Measurements from ENCODE around the gene PCDH9. TPM values are rescaled to one million over a fixed set of nuclear protein-coding genes. Genes with fewer than 3 reads are reported as not detected.

The PCDH9 gene
- polyA plus RNA-seq, 3 donors: 0.03 TPM; not detected in 1

DNA sequence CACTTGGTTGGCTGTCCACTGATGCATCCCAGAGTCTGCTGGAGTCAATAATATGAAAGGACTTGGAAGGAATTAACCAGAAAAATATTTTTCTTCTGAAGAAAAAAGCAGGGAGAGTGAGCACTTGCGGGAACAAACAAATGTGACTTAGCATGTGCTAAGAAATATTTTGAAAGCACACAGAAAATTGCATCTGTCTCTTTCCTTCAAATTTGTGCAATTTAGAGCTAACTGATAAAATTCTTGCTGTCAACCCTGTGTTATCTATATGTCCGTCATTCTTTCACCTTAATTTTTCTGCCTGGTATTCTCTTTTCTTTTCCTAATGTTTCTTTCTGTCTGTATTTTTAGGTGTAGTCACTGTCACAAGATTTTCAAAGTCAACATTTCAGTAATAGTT, 852.6 kb downstream of the PCDH9 start:
- no peak overlapping the region for H3K4me2 ChIP-seq (replicated peaks; ENCODE audit: extremely low read depth, low read length, poor library complexity, severe bottlenecking)
- H3K27me3 ChIP-seq (ENCODE audit: control insufficient read depth in 2 of 2, insufficient read depth in 2 of 2, low read length in 2 of 2): no peaks in the 10 kb centered on the region
- Mint-ChIP-seq H3K4me3 (no peak overlapping the region), H3K9me3 (peaks cover 0 to 6% (median 3%) of the 10 kb centered on the region in 7 donors), H3K27ac (no peak overlapping the region), H3K4me1 (no peaks in the 10 kb centered on the region), H3K27me3 (ENCODE audit: low read depth in 3 of 3) (no peaks in the 10 kb centered on the region), H3K36me3 (no peaks in the 10 kb centered on the region)
- H3K9ac ChIP-seq (ENCODE audit: insufficient read depth, low read length, poor library complexity, severe bottlenecking): no peak overlapping the region
- TF ChIP-seq, protein P1, sequence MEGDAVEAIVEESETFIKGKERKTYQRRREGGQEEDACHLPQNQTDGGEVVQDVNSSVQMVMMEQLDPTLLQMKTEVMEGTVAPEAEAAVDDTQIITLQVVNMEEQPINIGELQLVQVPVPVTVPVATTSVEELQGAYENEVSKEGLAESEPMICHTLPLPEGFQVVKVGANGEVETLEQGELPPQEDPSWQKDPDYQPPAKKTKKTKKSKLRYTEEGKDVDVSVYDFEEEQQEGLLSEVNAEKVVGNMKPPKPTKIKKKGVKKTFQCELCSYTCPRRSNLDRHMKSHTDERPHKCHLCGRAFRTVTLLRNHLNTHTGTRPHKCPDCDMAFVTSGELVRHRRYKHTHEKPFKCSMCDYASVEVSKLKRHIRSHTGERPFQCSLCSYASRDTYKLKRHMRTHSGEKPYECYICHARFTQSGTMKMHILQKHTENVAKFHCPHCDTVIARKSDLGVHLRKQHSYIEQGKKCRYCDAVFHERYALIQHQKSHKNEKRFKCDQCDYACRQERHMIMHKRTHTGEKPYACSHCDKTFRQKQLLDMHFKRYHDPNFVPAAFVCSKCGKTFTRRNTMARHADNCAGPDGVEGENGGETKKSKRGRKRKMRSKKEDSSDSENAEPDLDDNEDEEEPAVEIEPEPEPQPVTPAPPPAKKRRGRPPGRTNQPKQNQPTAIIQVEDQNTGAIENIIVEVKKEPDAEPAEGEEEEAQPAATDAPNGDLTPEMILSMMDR (IDR thresholded peaks at IDR 0.05): no peak
- no peak overlapping the region for H3K4me3 ChIP-seq (replicated peaks in 1 of 3; ENCODE audit: low read depth in 2 of 3, low read length in 3 of 3)
- no peak overlapping the region for H2AFZ ChIP-seq (ENCODE audit: insufficient read depth, low read depth, low read length, poor library complexity, severe bottlenecking)
- H3K4me1 ChIP-seq (ENCODE audit: control insufficient read depth in 1 of 2, insufficient read depth in 2 of 2, low read length in 2 of 2): no peaks in the 10 kb centered on the region
- no peaks in the 10 kb centered on the region for H3K36me3 ChIP-seq (replicated peaks in 1 of 2; ENCODE audit: control insufficient read depth in 1 of 2, insufficient read depth in 2 of 2, low read length in 2 of 2)
- H4K20me1 ChIP-seq (ENCODE audit: insufficient read depth, low read length): no peaks in the 10 kb centered on the region
- WGBS (ENCODE audit: insufficient coverage): 0% methylated on average over 1 of the region's 2 CpGs
- H3K9me3 ChIP-seq (replicated peaks in 1 of 2; ENCODE audit: control insufficient read depth in 1 of 2, insufficient read depth in 1 of 2, low read length in 2 of 2): no peaks in the 10 kb centered on the region
- no peaks in the 10 kb centered on the region for H3K79me2 ChIP-seq (ENCODE audit: insufficient read depth, low read length)
- no peak overlapping the region for H3K27ac ChIP-seq (ENCODE audit: low read depth in 1 of 2, low read length in 2 of 2)
- DNase-seq: no peak
- intact Hi-C loops (cut with micrococcal nuclease): no loop called here

DNA sequence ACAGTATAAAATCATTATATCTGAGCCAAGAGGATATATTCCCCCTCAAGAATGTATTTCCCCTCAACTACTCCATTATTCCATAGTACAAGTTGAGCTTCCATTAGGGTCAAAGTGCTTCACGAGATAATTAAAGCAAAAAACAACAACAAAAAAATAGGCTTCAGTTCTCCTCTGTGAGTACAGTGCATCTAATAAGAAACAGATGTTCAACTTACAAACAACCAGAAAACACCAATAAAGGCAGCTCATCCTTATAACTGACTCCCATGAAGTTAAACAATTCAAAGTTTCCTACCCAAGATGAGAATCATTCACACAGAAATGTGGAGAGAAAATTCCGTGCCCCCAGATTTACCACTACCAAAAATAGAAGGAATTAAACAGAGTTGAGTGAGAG, 854.4 kb downstream of the PCDH9 start:
- intact Hi-C loops (cut with micrococcal nuclease): no loop called here
- no CpG with 5 or more reads among the region's 2 CpGs for WGBS (ENCODE audit: insufficient coverage)
- Histone ChIP-seq H3K27me3 (ENCODE audit: control insufficient read depth in 2 of 2, insufficient read depth in 2 of 2, low read length in 2 of 2) (no peaks in the 10 kb centered on the region), H4K20me1 (ENCODE audit: insufficient read depth, low read length) (no peaks in the 10 kb centered on the region), H3K4me3 (replicated peaks in 1 of 3; ENCODE audit: low read depth in 2 of 3, low read length in 3 of 3) (no peak overlapping the region), H3K27ac (ENCODE audit: low read depth in 1 of 2, low read length in 2 of 2) (no peak overlapping the region), H3K9ac (ENCODE audit: insufficient read depth, low read length, poor library complexity, severe bottlenecking) (no peak overlapping the region), H3K9me3 (replicated peaks in 1 of 2; ENCODE audit: control insufficient read depth in 1 of 2, insufficient read depth in 1 of 2, low read length in 2 of 2) (no peaks in the 10 kb centered on the region), H3K4me2 (replicated peaks; ENCODE audit: extremely low read depth, low read length, poor library complexity, severe bottlenecking) (no peak overlapping the region), H3K79me2 (ENCODE audit: insufficient read depth, low read length) (no peaks in the 10 kb centered on the region), H3K36me3 (replicated peaks in 1 of 2; ENCODE audit: control insufficient read depth in 1 of 2, insufficient read depth in 2 of 2, low read length in 2 of 2) (no peaks in the 10 kb centered on the region), H2AFZ (ENCODE audit: insufficient read depth, low read depth, low read length, poor library complexity, severe bottlenecking) (no peak overlapping the region), H3K4me1 (ENCODE audit: control insufficient read depth in 1 of 2, insufficient read depth in 2 of 2, low read length in 2 of 2) (no peaks in the 10 kb centered on the region)
- no peak for DNase-seq
- Mint-ChIP-seq H3K27ac (no peak overlapping the region), H3K36me3 (no peaks in the 10 kb centered on the region), H3K27me3 (ENCODE audit: low read depth in 3 of 3) (no peaks in the 10 kb centered on the region), H3K9me3 (peaks cover 0 to 6% (median 3%) of the 10 kb centered on the region in 7 donors), H3K4me3 (no peak overlapping the region), H3K4me1 (no peaks in the 10 kb centered on the region)
- TF ChIP-seq, protein P1 (IDR thresholded peaks at IDR 0.05): no peak
